ENCODE data around the gene PTPN18. TPM values are rescaled to one million over a fixed set of nuclear protein-coding genes. Genes with fewer than 3 reads are reported as not detected.

PTPN18 gene
- total RNA-seq, 1 donor from 2014 or later, result 37.5 TPM

GRCh38 chr2:130358420-130359350 lies 2.8 kb downstream of the PTPN18 start:
- peaks cover 16% of the 10 kb centered on the region for H3K4me1 Mint-ChIP-seq (ENCODE audit: unreplicated experiment)

GRCh38 chr2:130359466-130359865 lies 3.6 kb downstream of the PTPN18 start:
- Mint-ChIP-seq H3K27ac (no peak overlapping the region), H3K4me1 (ENCODE audit: unreplicated experiment) (peaks cover 8% of the 10 kb centered on the region), H3K36me3 (peaks cover 10% of the 10 kb centered on the region), H3K4me3 (no peak overlapping the region), H3K27me3 (no peaks in the 10 kb centered on the region), H3K9me3 (peaks cover 5% of the 10 kb centered on the region)
- DNase-seq (ENCODE audit: extremely low spot score, unreplicated experiment), result no peak
- TF ChIP-seq, protein P1, sequence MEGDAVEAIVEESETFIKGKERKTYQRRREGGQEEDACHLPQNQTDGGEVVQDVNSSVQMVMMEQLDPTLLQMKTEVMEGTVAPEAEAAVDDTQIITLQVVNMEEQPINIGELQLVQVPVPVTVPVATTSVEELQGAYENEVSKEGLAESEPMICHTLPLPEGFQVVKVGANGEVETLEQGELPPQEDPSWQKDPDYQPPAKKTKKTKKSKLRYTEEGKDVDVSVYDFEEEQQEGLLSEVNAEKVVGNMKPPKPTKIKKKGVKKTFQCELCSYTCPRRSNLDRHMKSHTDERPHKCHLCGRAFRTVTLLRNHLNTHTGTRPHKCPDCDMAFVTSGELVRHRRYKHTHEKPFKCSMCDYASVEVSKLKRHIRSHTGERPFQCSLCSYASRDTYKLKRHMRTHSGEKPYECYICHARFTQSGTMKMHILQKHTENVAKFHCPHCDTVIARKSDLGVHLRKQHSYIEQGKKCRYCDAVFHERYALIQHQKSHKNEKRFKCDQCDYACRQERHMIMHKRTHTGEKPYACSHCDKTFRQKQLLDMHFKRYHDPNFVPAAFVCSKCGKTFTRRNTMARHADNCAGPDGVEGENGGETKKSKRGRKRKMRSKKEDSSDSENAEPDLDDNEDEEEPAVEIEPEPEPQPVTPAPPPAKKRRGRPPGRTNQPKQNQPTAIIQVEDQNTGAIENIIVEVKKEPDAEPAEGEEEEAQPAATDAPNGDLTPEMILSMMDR (conservative IDR thresholded peaks at IDR 0.05), result no peak

More at GRCh38 chr2:130358420-130359350, 2.8 kb downstream of the PTPN18 start:
- no peak overlapping the region for H3K4me3 Mint-ChIP-seq
- no peak for DNase-seq (ENCODE audit: extremely low spot score, unreplicated experiment)
- TF ChIP-seq, protein P1 (conservative IDR thresholded peaks at IDR 0.05), result no peak
- peaks cover 10% of the 10 kb centered on the region for H3K36me3 Mint-ChIP-seq
- H3K27me3 Mint-ChIP-seq, result no peaks in the 10 kb centered on the region
- no peak overlapping the region for H3K27ac Mint-ChIP-seq
- peaks cover 5% of the 10 kb centered on the region for H3K9me3 Mint-ChIP-seq

DNA sequence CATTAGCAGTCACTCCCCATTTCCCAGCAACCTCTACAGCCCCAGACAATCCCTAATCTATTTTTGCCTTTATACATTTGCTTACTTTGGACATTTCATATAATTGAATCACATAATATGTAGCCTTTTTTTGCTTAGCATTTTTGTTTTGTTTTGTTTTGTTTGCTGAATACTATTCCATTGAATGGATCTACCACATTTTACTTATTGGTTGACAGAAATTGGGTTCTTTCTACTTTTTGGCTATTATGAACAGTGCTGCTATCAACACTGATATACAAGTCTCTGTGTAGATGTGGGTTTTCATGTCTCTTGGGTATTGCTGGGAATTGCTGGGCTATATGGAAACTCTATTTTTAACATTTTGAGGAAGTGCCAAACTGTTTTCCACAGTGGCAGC lies 7.6 kb downstream of the PTPN18 start:
- Mint-ChIP-seq H3K36me3 (peaks cover 10% of the 10 kb centered on the region), H3K4me1 (ENCODE audit: unreplicated experiment) (no peaks in the 10 kb centered on the region), H3K9me3 (peaks cover 5% of the 10 kb centered on the region), H3K27ac (no peak overlapping the region), H3K27me3 (no peaks in the 10 kb centered on the region), H3K4me3 (no peak overlapping the region)
- TF ChIP-seq, protein P1 (conservative IDR thresholded peaks at IDR 0.05), result no peak
- DNase-seq (ENCODE audit: extremely low spot score, unreplicated experiment), result no peak

DNA sequence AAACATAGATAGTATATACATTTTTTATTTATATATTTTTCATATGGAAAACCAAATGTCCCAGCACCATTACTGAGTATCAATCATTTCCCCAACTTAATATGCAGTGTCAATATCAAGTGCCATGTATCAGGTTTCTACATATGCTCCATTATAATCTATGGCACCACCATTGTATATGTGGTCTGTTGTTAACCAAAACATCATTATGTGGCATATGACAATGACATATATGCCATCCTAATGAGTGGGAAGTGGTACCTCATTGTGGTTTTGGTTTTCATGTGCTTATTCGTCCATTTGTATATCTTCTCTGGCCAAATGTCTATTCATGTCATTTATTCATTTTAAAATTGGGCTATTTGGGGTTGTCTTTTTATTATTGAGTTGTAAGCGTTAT lies 9.2 kb downstream of the PTPN18 start:
- Mint-ChIP-seq H3K36me3 (peaks cover 5% of the 10 kb centered on the region), H3K9me3 (peaks cover under 1% of the 10 kb centered on the region), H3K27ac (no peak overlapping the region), H3K4me1 (ENCODE audit: unreplicated experiment) (no peaks in the 10 kb centered on the region), H3K4me3 (no peak overlapping the region), H3K27me3 (no peaks in the 10 kb centered on the region)
- TF ChIP-seq, protein P1 (conservative IDR thresholded peaks at IDR 0.05), result no peak
- no peak for DNase-seq (ENCODE audit: extremely low spot score, unreplicated experiment)

GRCh38 chr2:130365963-130366362 lies 10.1 kb downstream of the PTPN18 start:
- Mint-ChIP-seq H3K4me3 (no peak overlapping the region), H3K36me3 (no peaks in the 10 kb centered on the region), H3K9me3 (no peaks in the 10 kb centered on the region), H3K27me3 (no peaks in the 10 kb centered on the region), H3K4me1 (ENCODE audit: unreplicated experiment) (peaks cover under 1% of the 10 kb centered on the region), H3K27ac (no peak overlapping the region)
- TF ChIP-seq, protein P1 (conservative IDR thresholded peaks at IDR 0.05), result no peak
- DNase-seq (ENCODE audit: extremely low spot score, unreplicated experiment), result no peak

Measured in type B pancreatic cell (in vitro differentiated cells).